Activated CD4-positive, alpha-beta T cell treated with anti-CD3 and anti-CD28 coated beads, Interleukin-2, amount 10 ng/mL, durations not matched to agents 7 days and 5 days (primary cell): ENCODE data around the gene PARD3B. TPM values are rescaled to one million over a fixed set of nuclear protein-coding genes. Genes with fewer than 3 reads are reported as not detected.

ENCODE experiments used
- CTCF ChIA-PET: fragments of 350-600 bp; sonication (Branson Sonifier 250); formaldehyde crosslinking; loops from one replicate; lab custom pipeline; 2021; ENCODE audit warnings: antibody characterized with exemption; lab: Charles Lee
- POLR2A ChIA-PET: fragments of 350-600 bp; sonication (Branson Sonifier 250); formaldehyde crosslinking; loops from one replicate; lab custom pipeline; 2021; ENCODE audit warnings: antibody characterized with exemption; lab: Charles Lee
- DNase-seq: peaks from one replicate; pipeline ENCODE4 v3.0.0-alpha.2; 2020
- H3K27ac Mint-ChIP-seq: one replicate; pipeline ENCODE4 v1.8.0; 2021; ENCODE audit warnings: mild to moderate bottlenecking, moderate library complexity, mixed read lengths
- H3K27me3 Mint-ChIP-seq: one replicate; pipeline ENCODE4 v1.8.0; 2021; ENCODE audit warnings: mixed read lengths
- H3K36me3 Mint-ChIP-seq: one replicate; pipeline ENCODE4 v1.8.0; 2021; ENCODE audit warnings: low read depth, mixed read lengths
- H3K4me1 Mint-ChIP-seq: one replicate; pipeline ENCODE4 v1.8.0; 2021; ENCODE audit warnings: mixed read lengths
- H3K4me3 Mint-ChIP-seq: one replicate; pipeline ENCODE4 v1.8.0; 2021; ENCODE audit warnings: mild to moderate bottlenecking, moderate library complexity, mixed read lengths
- H3K9me3 Mint-ChIP-seq: one replicate; pipeline ENCODE4 v1.8.0; 2021; ENCODE audit warnings: mixed read lengths
- total RNA-seq, 2 experiments: library from RNA; stranded (reverse); gene quantifications; one replicate each; pipeline ENCODE4 v1.2.3, GENCODE V29; 2021

PARD3B gene
- total RNA-seq, 2 experiments from 2014 or later: 0.50 to 0.77 TPM

- Mint-ChIP-seq H3K4me1 (no peaks in the 10 kb centered on the region), H3K36me3 (no peaks in the 10 kb centered on the region)
- CTCF ChIA-PET: no interaction called here
Observed at GRCh38 chr2:204705243-204705932, 160.1 kb downstream of the PARD3B start.

DNA sequence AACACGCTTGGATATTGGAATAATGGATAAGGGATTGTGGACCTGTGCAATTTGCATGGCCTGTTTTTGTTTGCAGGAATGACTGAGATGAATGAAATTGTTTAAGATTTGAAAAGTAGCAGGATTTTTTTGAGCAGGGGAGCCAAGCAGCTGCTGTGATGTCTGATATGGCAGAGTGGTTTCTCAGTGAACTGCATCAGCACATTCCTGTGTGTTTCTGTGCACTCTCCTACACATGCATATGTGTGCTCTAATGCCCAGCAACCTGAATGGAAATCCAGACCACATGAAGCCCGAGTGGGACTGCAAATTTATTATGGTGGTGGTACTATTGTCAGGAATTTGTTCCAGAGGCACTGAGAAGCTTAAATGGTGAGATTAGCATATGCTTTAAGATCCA is 161.7 kb downstream of the PARD3B start:
- ChIA-PET CTCF (no interaction called here), POLR2A (interaction anchor here (0.6 kb wide), 1 partner anchor 865 kb away, joined by 4 read pairs; no protein-coding TSS in a partner anchor)
- no peak overlapping the region for H3K27ac Mint-ChIP-seq
- H3K27me3 Mint-ChIP-seq: peaks cover 7% of the 10 kb centered on the region
- H3K4me1 Mint-ChIP-seq: no peaks in the 10 kb centered on the region
- DNase-seq: no peak
- H3K36me3 Mint-ChIP-seq: no peaks in the 10 kb centered on the region
- no peak overlapping the region for H3K4me3 Mint-ChIP-seq
- H3K9me3 Mint-ChIP-seq: no peaks in the 10 kb centered on the region

More at GRCh38 chr2:204705243-204705932, 160.1 kb downstream of the PARD3B start:
- Mint-ChIP-seq H3K27ac (no peak overlapping the region), H3K4me3 (no peak overlapping the region), H3K9me3 (no peaks in the 10 kb centered on the region), H3K27me3 (peaks cover 8% of the 10 kb centered on the region)
- POLR2A ChIA-PET: no interaction called here
- no peak for DNase-seq

- no peak overlapping the region for H3K4me3 Mint-ChIP-seq
Observed at GRCh38 chr2:204713211-204713610, 167.9 kb downstream of the PARD3B start.

GRCh38 chr2:204715361-204715760 is 170.1 kb downstream of the PARD3B start:
- no peaks in the 10 kb centered on the region for H3K9me3 Mint-ChIP-seq
- no peak for DNase-seq
- ChIA-PET POLR2A (no interaction called here), CTCF (no interaction called here)
- H3K4me3 Mint-ChIP-seq: no peak overlapping the region
- H3K27ac Mint-ChIP-seq: no peak overlapping the region
- no peaks in the 10 kb centered on the region for H3K36me3 Mint-ChIP-seq
- no peaks in the 10 kb centered on the region for H3K27me3 Mint-ChIP-seq
- H3K4me1 Mint-ChIP-seq: no peaks in the 10 kb centered on the region

More at GRCh38 chr2:204713211-204713610, 167.9 kb downstream of the PARD3B start:
- ChIA-PET POLR2A (no interaction called here), CTCF (no interaction called here)
- Mint-ChIP-seq H3K36me3 (no peaks in the 10 kb centered on the region), H3K4me1 (no peaks in the 10 kb centered on the region), H3K27me3 (peaks cover 2% of the 10 kb centered on the region), H3K9me3 (no peaks in the 10 kb centered on the region), H3K27ac (no peak overlapping the region)
- DNase-seq: no peak

- H3K27me3 Mint-ChIP-seq: peaks cover 7% of the 10 kb centered on the region
- H3K4me3 Mint-ChIP-seq: no peak overlapping the region
- POLR2A ChIA-PET: no interaction called here
- no peak overlapping the region for H3K27ac Mint-ChIP-seq
- no peaks in the 10 kb centered on the region for H3K4me1 Mint-ChIP-seq
- no peaks in the 10 kb centered on the region for H3K36me3 Mint-ChIP-seq
- H3K9me3 Mint-ChIP-seq: no peaks in the 10 kb centered on the region
- CTCF ChIA-PET: no interaction called here
- no peak for DNase-seq
Observed at GRCh38 chr2:204717591-204717990, 172.3 kb downstream of the PARD3B start.

DNA sequence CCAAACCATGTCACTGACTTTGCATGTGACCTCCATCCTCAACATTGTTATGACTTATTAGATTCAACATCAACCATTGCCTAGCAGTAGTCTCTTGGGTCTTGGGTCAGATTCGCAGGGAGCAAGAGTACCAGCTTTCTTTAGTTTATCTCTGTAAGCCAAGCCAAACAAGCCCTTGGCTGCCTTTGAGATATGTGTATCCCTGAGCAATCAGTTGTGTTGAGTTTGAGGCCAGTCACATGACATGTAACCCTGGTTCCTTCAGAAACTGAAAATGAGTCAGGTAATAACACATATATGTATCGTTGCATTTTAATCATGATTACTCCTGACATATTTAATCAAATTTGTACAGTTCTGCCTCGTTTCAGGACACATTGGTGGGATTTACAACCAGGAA is 173.3 kb downstream of the PARD3B start:
- no peak for DNase-seq
- CTCF ChIA-PET: no interaction called here
- no peaks in the 10 kb centered on the region for H3K36me3 Mint-ChIP-seq
- H3K9me3 Mint-ChIP-seq: no peaks in the 10 kb centered on the region
- H3K4me1 Mint-ChIP-seq: no peaks in the 10 kb centered on the region
- POLR2A ChIA-PET: interaction anchor here (0.6 kb wide), 1 partner anchor 561 kb away, joined by 4 read pairs; no protein-coding TSS in a partner anchor
- H3K27me3 Mint-ChIP-seq: peaks cover 10% of the 10 kb centered on the region
- H3K4me3 Mint-ChIP-seq: no peak overlapping the region
- no peak overlapping the region for H3K27ac Mint-ChIP-seq

DNA sequence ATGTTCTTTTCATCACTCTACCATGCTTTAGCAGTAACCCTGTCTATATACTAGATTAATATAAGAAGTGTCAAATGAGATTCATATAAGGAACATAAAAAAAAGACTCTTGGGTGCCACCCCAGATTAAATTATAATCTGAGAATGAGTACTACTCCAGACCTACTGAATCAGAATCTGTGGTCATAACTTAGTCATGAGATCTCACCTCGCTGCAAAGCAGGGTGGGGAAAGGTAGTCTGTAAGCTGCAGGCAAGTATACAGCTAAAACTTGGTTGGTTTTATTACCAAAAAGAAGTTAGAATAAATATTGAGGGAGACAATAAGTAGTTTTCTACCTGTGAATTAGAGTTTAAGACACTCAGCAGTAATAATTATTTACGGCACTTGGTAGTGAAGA is 175.6 kb downstream of the PARD3B start:
- Mint-ChIP-seq H3K4me3 (no peak overlapping the region), H3K9me3 (no peaks in the 10 kb centered on the region), H3K4me1 (no peaks in the 10 kb centered on the region), H3K27ac (no peak overlapping the region), H3K27me3 (peaks cover 14% of the 10 kb centered on the region), H3K36me3 (no peaks in the 10 kb centered on the region)
- ChIA-PET POLR2A (no interaction called here), CTCF (no interaction called here)
- DNase-seq: no peak

- Mint-ChIP-seq H3K4me1 (no peaks in the 10 kb centered on the region), H3K9me3 (peaks cover 2% of the 10 kb centered on the region), H3K27me3 (peaks cover 14% of the 10 kb centered on the region), H3K36me3 (no peaks in the 10 kb centered on the region), H3K4me3 (no peak overlapping the region), H3K27ac (no peak overlapping the region)
- ChIA-PET POLR2A (no interaction called here), CTCF (no interaction called here)
- DNase-seq: no peak
Observed at GRCh38 chr2:204722207-204722606, 176.9 kb downstream of the PARD3B start.

GRCh38 chr2:204722691-204723090 is 177.4 kb downstream of the PARD3B start:
- POLR2A ChIA-PET: no interaction called here
- no peak overlapping the region for H3K4me3 Mint-ChIP-seq
- H3K4me1 Mint-ChIP-seq: no peaks in the 10 kb centered on the region
- H3K27me3 Mint-ChIP-seq: peaks cover 14% of the 10 kb centered on the region
- H3K9me3 Mint-ChIP-seq: peaks cover 2% of the 10 kb centered on the region
- DNase-seq: no peak
- H3K27ac Mint-ChIP-seq: no peak overlapping the region
- H3K36me3 Mint-ChIP-seq: no peaks in the 10 kb centered on the region
- CTCF ChIA-PET: no interaction called here

GRCh38 chr2:204725693-204726360 is 180.6 kb downstream of the PARD3B start:
- H3K4me3 Mint-ChIP-seq: no peak overlapping the region
- no peaks in the 10 kb centered on the region for H3K36me3 Mint-ChIP-seq
- peaks cover 2% of the 10 kb centered on the region for H3K9me3 Mint-ChIP-seq
- no peaks in the 10 kb centered on the region for H3K4me1 Mint-ChIP-seq
- CTCF ChIA-PET: no interaction called here
- POLR2A ChIA-PET: interaction anchor here (0.7 kb wide), 1 partner anchor 680 kb away, joined by 3 read pairs; no protein-coding TSS in a partner anchor
- H3K27ac Mint-ChIP-seq: no peak overlapping the region
- no peak for DNase-seq
- H3K27me3 Mint-ChIP-seq: peaks cover 14% of the 10 kb centered on the region

GRCh38 chr2:204726831-204727230 is 181.6 kb downstream of the PARD3B start:
- Mint-ChIP-seq H3K36me3 (no peaks in the 10 kb centered on the region), H3K4me3 (no peak overlapping the region), H3K4me1 (no peaks in the 10 kb centered on the region), H3K27me3 (peaks cover 14% of the 10 kb centered on the region), H3K9me3 (peaks cover 2% of the 10 kb centered on the region), H3K27ac (no peak overlapping the region)
- ChIA-PET CTCF (interaction anchor here (0.8 kb wide), 1 partner anchor 366 kb away, joined by 3 read pairs; no protein-coding TSS in a partner anchor), POLR2A (no interaction called here)
- no peak for DNase-seq

GRCh38 chr2:204727368-204727767 is 182.1 kb downstream of the PARD3B start:
- Mint-ChIP-seq H3K4me3 (no peak overlapping the region), H3K9me3 (peaks cover 2% of the 10 kb centered on the region), H3K4me1 (no peaks in the 10 kb centered on the region), H3K36me3 (no peaks in the 10 kb centered on the region), H3K27me3 (peaks cover 12% of the 10 kb centered on the region), H3K27ac (no peak overlapping the region)
- CTCF ChIA-PET: no interaction called here
- POLR2A ChIA-PET: no interaction called here
- no peak for DNase-seq

DNA sequence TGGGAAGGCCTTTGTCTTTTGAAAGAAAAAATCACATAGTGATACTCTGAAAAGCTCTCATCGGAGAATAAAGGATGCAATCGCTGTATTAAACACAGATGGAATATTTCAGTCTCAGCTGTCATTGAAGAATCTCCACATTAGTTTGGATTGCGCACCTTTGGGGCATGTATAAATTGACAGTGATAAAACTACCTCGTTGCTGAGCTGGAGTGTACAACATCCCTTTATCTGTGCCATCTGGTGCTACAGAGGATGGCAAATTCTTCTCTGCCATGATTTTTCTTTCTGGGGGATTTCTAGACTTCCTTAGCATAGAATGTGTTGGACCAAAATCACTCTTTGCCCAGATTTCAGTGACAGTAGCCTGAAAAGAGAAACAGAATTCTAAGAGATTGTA is 185.3 kb downstream of the PARD3B start:
- ChIA-PET POLR2A (no interaction called here), CTCF (interaction anchor here (0.8 kb wide), 1 partner anchor 12 kb away, joined by 6 read pairs; no protein-coding TSS in a partner anchor)
- Mint-ChIP-seq H3K4me3 (no peak overlapping the region), H3K9me3 (peaks cover 2% of the 10 kb centered on the region), H3K36me3 (no peaks in the 10 kb centered on the region), H3K27me3 (peaks cover 4% of the 10 kb centered on the region), H3K4me1 (no peaks in the 10 kb centered on the region), H3K27ac (no peak overlapping the region)
- no peak for DNase-seq
